SK-N-SH (cell line): ENCODE results near the gene LRRC3C. TPM values are rescaled to one million over a fixed set of nuclear protein-coding genes. Genes with fewer than 3 reads are reported as not detected.

Experiments used
- CTCF ChIA-PET: fragments of 300-600, 350-600 bp; formaldehyde crosslinking; extraction: SDS; loops from one replicate; lab custom pipeline; 2021; lab: Yijun Ruan, JAX
- POLR2A ChIA-PET: fragments of 350-600 bp; sonication (Branson Sonifier 250); formaldehyde crosslinking; extraction: SDS; loops from one replicate; lab custom pipeline; 2020; ENCODE audit warnings: antibody characterized with exemption, inconsistent platforms; lab: Yijun Ruan, JAX
- DNase-seq: peaks from one replicate; pipeline ENCODE4 v3.0.0; 2012
- H2AFZ ChIP-seq: fragments of 200-600 bp; sonication (generic); 2 replicates; pipeline ENCODE4 v1.8.1; 2016; ENCODE audit warnings: antibody characterized with exemption, mild to moderate bottlenecking, low read depth
- H3F3A ChIP-seq: fragments of 200-600 bp; sonication (generic); replicated peaks from 2 replicates; pipeline ENCODE3; 2016; ENCODE audit warnings: antibody characterized with exemption, mild to moderate bottlenecking; ENCODE audit not compliant: insufficient read depth
- H3K27ac ChIP-seq, 2 experiments: fragments of 200-500 bp in 1 of 2; fragments of 200-600 bp in 1 of 2; sonication (Bioruptor generic) in 1 of 2; sonication (generic), shearing (Covaris generic) in 1 of 2; 2 replicates each; pipeline versions ENCODE4 v1.5.1 to v1.6.1; 2014 to 2016; ENCODE audit warnings: low read depth in 2 of 2, inconsistent platforms in 1 of 2, low read length in 1 of 2, mild to moderate bottlenecking in 1 of 2, mixed read lengths in 1 of 2
- H3K27me3 ChIP-seq: fragments of 200-600 bp; sonication (generic), shearing (Covaris generic); 2 replicates; pipeline ENCODE4 v1.6.1; 2016; ENCODE audit warnings: mixed run types; ENCODE audit not compliant: insufficient read depth
- H3K36me3 ChIP-seq, 2 experiments: fragments of 200-500 bp in 1 of 2; fragments of 200-600 bp in 1 of 2; sonication (Bioruptor generic) in 1 of 2; sonication (generic) in 1 of 2; replicated peaks in 1 of 2; 2 replicates each; pipeline versions ENCODE3 to v1.5.1; 2014 to 2016; ENCODE audit warnings: low read length in 1 of 2, mild to moderate bottlenecking in 1 of 2; ENCODE audit not compliant: insufficient read depth in 2 of 2, control insufficient read depth in 1 of 2
- H3K4me1 ChIP-seq, 2 experiments: fragments of 200-500 bp in 1 of 2; fragments of 200-600 bp in 1 of 2; sonication (Bioruptor generic) in 1 of 2; sonication (generic), shearing (Covaris generic) in 1 of 2; 2 replicates each; pipeline versions ENCODE4 v1.5.1 to v1.6.1; 2014 to 2016; ENCODE audit warnings: low read depth in 1 of 2, low read length in 1 of 2, mixed run types in 1 of 2; ENCODE audit not compliant: insufficient read depth in 2 of 2, control insufficient read depth in 1 of 2
- H3K4me2 ChIP-seq: fragments of 200-600 bp; sonication (generic), shearing (Covaris generic); 2 replicates; pipeline ENCODE4 v1.6.1; 2017; ENCODE audit warnings: mixed run types
- H3K4me3 ChIP-seq, 2 experiments: fragments of 200-500 bp in 1 of 2; fragments of 200-600 bp in 1 of 2; sonication (Bioruptor generic) in 1 of 2; sonication (generic), shearing (Covaris generic) in 1 of 2; 2 replicates each; pipeline versions ENCODE4 v1.5.1 to v1.8.1; 2014 to 2016; ENCODE audit warnings: low read depth in 2 of 2, inconsistent platforms in 1 of 2, low read length in 1 of 2, mild to moderate bottlenecking in 1 of 2, mixed read lengths in 1 of 2, moderate library complexity in 1 of 2
- H3K79me2 ChIP-seq: fragments of 200-600 bp; sonication (generic); 2 replicates; pipeline ENCODE4 v1.8.1; 2017; ENCODE audit warnings: mild to moderate bottlenecking; ENCODE audit not compliant: insufficient read depth
- H3K9ac ChIP-seq: fragments of 200-600 bp; sonication (generic); 2 replicates; pipeline ENCODE4 v1.6.1; 2017; ENCODE audit warnings: mixed run types
- H3K9me2 ChIP-seq: fragments of 200-600 bp; sonication (generic); 2 replicates; pipeline ENCODE4 v1.6.1; 2017; ENCODE audit warnings: mixed run types
- H3K9me3 ChIP-seq: fragments of 200-600 bp; sonication (generic); 2 replicates; pipeline ENCODE4 v1.6.1; 2017; ENCODE audit warnings: mixed run types, mild to moderate bottlenecking, moderate library complexity
- H4K20me1 ChIP-seq: fragments of 200-600 bp; sonication (generic); 2 replicates; pipeline ENCODE4 v1.6.1; 2017; ENCODE audit warnings: mild to moderate bottlenecking, mixed run types; ENCODE audit not compliant: insufficient read depth
- ELF1 ChIP-seq: IDR thresholded peaks from 2 replicates; pipeline ENCODE4 v1.4.0; 2012
- EP300 ChIP-seq, 2 experiments: IDR thresholded peaks; 2 replicates each; pipeline versions ENCODE4 v1.4.0 to v1.6.1; 2012; ENCODE audit warnings: borderline replicate concordance in 1 of 2, low read depth in 1 of 2, low read length in 1 of 2
- FOSL2 ChIP-seq: IDR thresholded peaks from 2 replicates; pipeline ENCODE4 v1.4.0; 2012; ENCODE audit warnings: low read depth, mild to moderate bottlenecking, moderate library complexity, borderline replicate concordance
- FOXJ3 ChIP-seq: sonication (generic); formaldehyde crosslinking; IDR thresholded peaks from 2 replicates; pipeline ENCODE4 v1.5.1; 2020; ENCODE audit warnings: mild to moderate bottlenecking, missing genetic modification reagents
- FOXM1 ChIP-seq: IDR thresholded peaks from 2 replicates; pipeline ENCODE4 v1.4.0; 2012; ENCODE audit warnings: low read depth, mild to moderate bottlenecking
- GABPA ChIP-seq: IDR thresholded peaks from 2 replicates; pipeline ENCODE4 v1.4.0; 2012; ENCODE audit warnings: low read depth, mild to moderate bottlenecking
- GATA2 ChIP-seq: sonication (generic); formaldehyde crosslinking; IDR thresholded peaks from 2 replicates; pipeline ENCODE4 v1.5.0; 2020; ENCODE audit warnings: mild to moderate bottlenecking, missing genetic modification reagents
- JUND ChIP-seq: IDR thresholded peaks from 2 replicates; pipeline ENCODE4 v1.4.0; 2012
- MEF2A ChIP-seq: IDR thresholded peaks from 2 replicates; pipeline ENCODE4 v1.4.0; 2012; ENCODE audit warnings: low read depth, borderline replicate concordance
- MXI1 ChIP-seq: IDR thresholded peaks from 2 replicates; pipeline ENCODE4 v1.6.1; 2012; ENCODE audit warnings: mild to moderate bottlenecking, low read depth, low read length, improper control_type of control experiment
- NRF1 ChIP-seq: IDR thresholded peaks from 2 replicates; pipeline ENCODE4 v1.6.1; 2012; ENCODE audit warnings: low read depth, mild to moderate bottlenecking, low read length
- POLR2AphosphoS5 ChIP-seq: IDR thresholded peaks from 2 replicates; pipeline ENCODE4 v1.6.1; 2012; ENCODE audit warnings: low read depth, low read length
- RFX5 ChIP-seq: IDR thresholded peaks from 2 replicates; pipeline ENCODE4 v1.6.1; 2012; ENCODE audit warnings: mild to moderate bottlenecking, improper control_type of control experiment, low read length
- SIN3A ChIP-seq: IDR thresholded peaks from 2 replicates; pipeline ENCODE4 v1.6.1; 2012; ENCODE audit warnings: low read depth, mild to moderate bottlenecking, low read length, moderate library complexity, borderline replicate concordance
- SMC3 ChIP-seq: IDR thresholded peaks from 2 replicates; pipeline ENCODE4 v1.6.1; 2012; ENCODE audit warnings: low read depth, low read length, improper control_type of control experiment
- TCF12 ChIP-seq: IDR thresholded peaks from 2 replicates; pipeline ENCODE4 v1.4.0; 2012
- WGBS: methylation state at CpG from one replicate; pipeline ENCODE4 v1.1.6; 2017; ENCODE audit warnings: low lambda C conversion rate; 5-methylcytosine and 5-hydroxymethylcytosine counted together
- polyA plus RNA-seq, 3 experiments: library from polyadenylated mRNA; depleted of rRNA; stranded (reverse); fragments of >200 nt; gene quantifications; 2 replicates each; pipeline ENCODE4 v1.2.3, GENCODE V29; 2012
- TF ChIP-seq, protein P1 (sequence below): fragments of 150-350 bp; IDR thresholded peaks from 2 replicates; pipeline ENCODE4 v1.6.1; 2016; ENCODE audit warnings: mild to moderate bottlenecking, low read depth, low read length
- TF ChIP-seq, protein P2 (sequence below): fragments of 200-600 bp; sonication (generic); IDR thresholded peaks from 2 replicates; pipeline ENCODE4 v1.6.1; 2017; ENCODE audit warnings: antibody characterized with exemption, mild to moderate bottlenecking, moderate library complexity
- TF ChIP-seq, protein P3 (sequence below): IDR thresholded peaks from 2 replicates; pipeline ENCODE4 v1.4.0; 2012; ENCODE audit warnings: low read depth

LRRC3C gene
- polyA plus RNA-seq, 1 of the 3 experiments (the other 2 are of a cell fraction), result not detected

DNA sequence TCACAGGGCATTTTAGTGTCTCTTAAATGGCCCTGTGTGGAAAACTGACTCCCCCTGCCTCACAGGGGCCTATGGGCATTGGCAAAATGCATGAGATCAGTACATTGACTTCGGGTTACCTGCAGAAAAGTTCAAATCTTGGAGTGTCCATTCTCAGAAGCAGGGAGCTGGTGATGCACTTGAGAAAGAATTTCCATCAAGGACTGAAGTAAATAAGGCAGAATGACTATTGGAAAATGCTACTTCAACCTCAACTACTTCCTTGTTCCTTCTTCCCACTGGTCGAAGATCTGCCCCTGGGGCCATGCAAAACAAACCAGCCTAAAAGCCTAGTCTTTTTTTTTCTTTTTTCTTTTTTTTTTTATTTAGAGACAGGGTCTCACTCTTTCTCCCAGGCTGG is 21.5 kb downstream of the LRRC3C start:
- Histone ChIP-seq H3K4me2 (no peak overlapping the region), H2AFZ (no peak overlapping the region), H3F3A (no peaks in the 10 kb centered on the region), H3K9me2 (no peaks in the 10 kb centered on the region), H3K27me3 (no peaks in the 10 kb centered on the region), H3K4me1 (peaks cover 0 to 11% of the 10 kb centered on the region in 2 experiments; a peak in 1 of 4 replicates), H3K27ac (no peak overlapping the region), H3K9ac (no peak overlapping the region), H3K4me3 (no peak overlapping the region), H3K9me3 (no peaks in the 10 kb centered on the region), H3K79me2 (no peaks in the 10 kb centered on the region), H4K20me1 (no peaks in the 10 kb centered on the region), H3K36me3 (no peaks in the 10 kb centered on the region)
- TF ChIP-seq NRF1, result no peak
- TF ChIP-seq GATA2 (CRISPR knock-in tag), result no peak
- TF ChIP-seq GABPA, result no peak
- TF ChIP-seq, protein P1, sequence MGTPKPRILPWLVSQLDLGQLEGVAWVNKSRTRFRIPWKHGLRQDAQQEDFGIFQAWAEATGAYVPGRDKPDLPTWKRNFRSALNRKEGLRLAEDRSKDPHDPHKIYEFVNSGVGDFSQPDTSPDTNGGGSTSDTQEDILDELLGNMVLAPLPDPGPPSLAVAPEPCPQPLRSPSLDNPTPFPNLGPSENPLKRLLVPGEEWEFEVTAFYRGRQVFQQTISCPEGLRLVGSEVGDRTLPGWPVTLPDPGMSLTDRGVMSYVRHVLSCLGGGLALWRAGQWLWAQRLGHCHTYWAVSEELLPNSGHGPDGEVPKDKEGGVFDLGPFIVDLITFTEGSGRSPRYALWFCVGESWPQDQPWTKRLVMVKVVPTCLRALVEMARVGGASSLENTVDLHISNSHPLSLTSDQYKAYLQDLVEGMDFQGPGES, result no peak
- no peak for TF ChIP-seq SIN3A
- TF ChIP-seq, protein P2, sequence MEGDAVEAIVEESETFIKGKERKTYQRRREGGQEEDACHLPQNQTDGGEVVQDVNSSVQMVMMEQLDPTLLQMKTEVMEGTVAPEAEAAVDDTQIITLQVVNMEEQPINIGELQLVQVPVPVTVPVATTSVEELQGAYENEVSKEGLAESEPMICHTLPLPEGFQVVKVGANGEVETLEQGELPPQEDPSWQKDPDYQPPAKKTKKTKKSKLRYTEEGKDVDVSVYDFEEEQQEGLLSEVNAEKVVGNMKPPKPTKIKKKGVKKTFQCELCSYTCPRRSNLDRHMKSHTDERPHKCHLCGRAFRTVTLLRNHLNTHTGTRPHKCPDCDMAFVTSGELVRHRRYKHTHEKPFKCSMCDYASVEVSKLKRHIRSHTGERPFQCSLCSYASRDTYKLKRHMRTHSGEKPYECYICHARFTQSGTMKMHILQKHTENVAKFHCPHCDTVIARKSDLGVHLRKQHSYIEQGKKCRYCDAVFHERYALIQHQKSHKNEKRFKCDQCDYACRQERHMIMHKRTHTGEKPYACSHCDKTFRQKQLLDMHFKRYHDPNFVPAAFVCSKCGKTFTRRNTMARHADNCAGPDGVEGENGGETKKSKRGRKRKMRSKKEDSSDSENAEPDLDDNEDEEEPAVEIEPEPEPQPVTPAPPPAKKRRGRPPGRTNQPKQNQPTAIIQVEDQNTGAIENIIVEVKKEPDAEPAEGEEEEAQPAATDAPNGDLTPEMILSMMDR, result no peak
- no peak for TF ChIP-seq FOXM1
- no peak for TF ChIP-seq TCF12
- TF ChIP-seq EP300 (IDR thresholded peaks at IDR 0.05; ENCODE audit: borderline replicate concordance in 1 of 2, low read depth in 1 of 2, low read length in 1 of 2), result no peak
- TF ChIP-seq SMC3, result no peak
- no peak for TF ChIP-seq MXI1
- TF ChIP-seq RFX5, result no peak
- TF ChIP-seq MEF2A, result no peak
- TF ChIP-seq FOSL2, result no peak
- TF ChIP-seq FOXJ3 (CRISPR knock-in tag), result no peak
- no peak for TF ChIP-seq ELF1
- TF ChIP-seq POLR2AphosphoS5, result no peak
- TF ChIP-seq, protein P3, sequence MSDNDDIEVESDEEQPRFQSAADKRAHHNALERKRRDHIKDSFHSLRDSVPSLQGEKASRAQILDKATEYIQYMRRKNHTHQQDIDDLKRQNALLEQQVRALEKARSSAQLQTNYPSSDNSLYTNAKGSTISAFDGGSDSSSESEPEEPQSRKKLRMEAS, result no peak
- TF ChIP-seq JUND, result no peak
- DNase-seq, result no peak
- ChIA-PET POLR2A (no interaction called here), CTCF (interaction anchor here (3.5 kb wide), 1 partner anchor 9 kb away, joined by 13 read pairs; no protein-coding TSS in a partner anchor)
- WGBS, result 76% methylated on average over 2 of the region's 2 CpGs
